Placental epithelial cell (primary cell): ENCODE data around the gene EHD2. TPM values are rescaled to one million over a fixed set of nuclear protein-coding genes. Genes with fewer than 3 reads are reported as not detected.

Experiments
- small RNA-seq: library from RNA; depleted of rRNA; stranded (forward); fragments of <200 nt; gene quantifications from one replicate; pipeline ENCODE3, GENCODE V24; 2012
- total RNA-seq: library from RNA; depleted of rRNA; stranded (reverse); fragments of >200 nt; gene quantifications from 2 replicates; pipeline ENCODE4 v1.2.3, GENCODE V29; 2012

The EHD2 gene, protein sequence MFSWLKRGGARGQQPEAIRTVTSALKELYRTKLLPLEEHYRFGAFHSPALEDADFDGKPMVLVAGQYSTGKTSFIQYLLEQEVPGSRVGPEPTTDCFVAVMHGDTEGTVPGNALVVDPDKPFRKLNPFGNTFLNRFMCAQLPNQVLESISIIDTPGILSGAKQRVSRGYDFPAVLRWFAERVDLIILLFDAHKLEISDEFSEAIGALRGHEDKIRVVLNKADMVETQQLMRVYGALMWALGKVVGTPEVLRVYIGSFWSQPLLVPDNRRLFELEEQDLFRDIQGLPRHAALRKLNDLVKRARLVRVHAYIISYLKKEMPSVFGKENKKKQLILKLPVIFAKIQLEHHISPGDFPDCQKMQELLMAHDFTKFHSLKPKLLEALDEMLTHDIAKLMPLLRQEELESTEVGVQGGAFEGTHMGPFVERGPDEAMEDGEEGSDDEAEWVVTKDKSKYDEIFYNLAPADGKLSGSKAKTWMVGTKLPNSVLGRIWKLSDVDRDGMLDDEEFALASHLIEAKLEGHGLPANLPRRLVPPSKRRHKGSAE
- total RNA-seq: 113 and 126 TPM in 2 replicates

DNA sequence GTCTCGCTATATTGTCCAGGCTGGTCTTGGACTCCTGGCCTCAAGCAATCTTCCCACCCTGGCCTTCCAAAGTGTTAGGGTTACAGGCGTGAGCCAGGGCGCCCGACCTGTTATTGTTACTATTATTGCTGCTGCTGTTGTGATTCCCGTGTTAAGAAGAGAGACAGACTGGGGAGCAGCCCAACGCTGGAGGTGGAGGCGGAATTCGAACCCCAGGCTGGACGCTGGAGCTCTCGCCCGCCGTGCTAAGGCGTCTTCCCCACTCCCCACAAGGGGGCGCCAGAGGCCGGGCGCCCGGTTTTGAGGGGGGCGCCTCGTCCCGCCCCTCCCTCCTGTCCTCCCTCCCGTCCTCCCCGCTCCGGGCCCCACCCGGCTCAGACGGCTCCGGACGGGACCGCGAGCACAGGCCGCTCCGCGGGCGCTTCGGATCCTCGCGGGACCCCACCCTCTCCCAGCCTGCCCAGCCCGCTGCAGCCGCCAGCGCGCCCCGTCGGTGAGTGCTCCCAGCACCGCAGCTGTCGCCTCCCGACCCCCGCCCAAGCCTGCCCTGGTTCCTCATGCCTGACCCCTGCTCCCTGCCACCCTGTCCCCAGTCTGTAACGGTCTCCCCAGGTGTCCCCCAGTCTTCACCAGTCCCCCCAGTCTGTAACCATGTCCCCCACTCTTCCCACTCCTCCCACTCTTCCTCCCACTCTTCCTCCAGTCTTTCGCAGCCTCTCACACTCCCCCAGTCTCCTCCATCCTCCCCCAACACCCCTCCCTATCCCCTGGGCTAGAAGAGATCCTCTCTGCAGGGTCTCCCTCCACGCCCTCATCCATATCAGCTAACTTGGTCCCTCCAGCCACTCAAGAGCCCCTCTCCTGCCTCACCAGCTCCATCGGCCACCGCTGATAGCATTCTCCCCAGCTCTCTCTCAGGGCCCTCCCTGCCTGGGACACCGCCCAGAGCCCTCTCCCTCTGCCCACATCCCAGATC is at the start of gene EHD2:
TSS of gene EHD2 (plus strand) at position 377 of the 976 bp plus-strand sequence. CDS start 3,191 bp downstream, outside the sequence.

DNA sequence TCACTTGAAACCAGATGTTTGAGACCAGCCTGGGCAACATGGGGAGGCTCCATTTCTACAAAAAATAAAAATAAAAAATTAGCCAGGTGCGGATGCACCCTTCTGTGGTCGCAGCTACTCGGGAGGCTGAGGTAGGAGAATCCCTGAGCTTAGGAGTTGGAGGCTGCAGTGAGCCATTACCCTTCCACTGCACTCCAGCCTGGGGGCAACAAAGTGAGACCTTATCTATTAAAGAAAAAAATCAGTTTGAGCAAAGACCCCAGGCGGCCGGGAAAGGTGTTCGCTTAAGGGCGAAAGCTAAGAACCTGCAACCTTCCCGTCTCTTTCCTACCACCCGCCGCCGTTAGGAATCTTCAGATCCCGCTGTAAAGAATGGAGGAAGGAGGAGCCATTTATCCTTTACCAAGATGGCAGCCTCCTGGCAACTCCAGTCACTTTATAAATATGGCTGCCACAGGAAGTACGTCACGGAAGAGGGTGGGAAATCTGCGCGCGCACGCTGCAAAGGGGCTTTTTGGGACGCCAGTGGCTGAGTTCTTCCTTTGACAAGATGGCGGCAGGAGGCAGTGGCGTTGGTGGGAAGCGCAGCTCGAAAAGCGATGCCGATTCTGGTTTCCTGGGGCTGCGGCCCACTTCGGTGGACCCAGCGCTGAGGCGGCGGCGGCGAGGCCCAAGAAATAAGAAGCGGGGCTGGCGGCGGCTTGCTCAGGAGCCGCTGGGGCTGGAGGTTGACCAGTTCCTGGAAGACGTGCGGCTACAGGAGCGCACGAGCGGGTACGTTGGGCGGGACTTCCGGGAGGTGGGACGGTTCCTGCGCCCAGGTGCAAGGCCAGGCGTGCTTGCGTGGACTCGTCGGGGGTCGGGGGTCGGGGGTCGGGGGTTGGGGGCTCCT is 32.0 kb downstream of the EHD2 start, which contains the start of gene NOP53:
TSS of gene NOP53 (plus strand) at position 537 of the 892 bp plus-strand sequence. CDS start at position 551, 14 bp downstream.

DNA sequence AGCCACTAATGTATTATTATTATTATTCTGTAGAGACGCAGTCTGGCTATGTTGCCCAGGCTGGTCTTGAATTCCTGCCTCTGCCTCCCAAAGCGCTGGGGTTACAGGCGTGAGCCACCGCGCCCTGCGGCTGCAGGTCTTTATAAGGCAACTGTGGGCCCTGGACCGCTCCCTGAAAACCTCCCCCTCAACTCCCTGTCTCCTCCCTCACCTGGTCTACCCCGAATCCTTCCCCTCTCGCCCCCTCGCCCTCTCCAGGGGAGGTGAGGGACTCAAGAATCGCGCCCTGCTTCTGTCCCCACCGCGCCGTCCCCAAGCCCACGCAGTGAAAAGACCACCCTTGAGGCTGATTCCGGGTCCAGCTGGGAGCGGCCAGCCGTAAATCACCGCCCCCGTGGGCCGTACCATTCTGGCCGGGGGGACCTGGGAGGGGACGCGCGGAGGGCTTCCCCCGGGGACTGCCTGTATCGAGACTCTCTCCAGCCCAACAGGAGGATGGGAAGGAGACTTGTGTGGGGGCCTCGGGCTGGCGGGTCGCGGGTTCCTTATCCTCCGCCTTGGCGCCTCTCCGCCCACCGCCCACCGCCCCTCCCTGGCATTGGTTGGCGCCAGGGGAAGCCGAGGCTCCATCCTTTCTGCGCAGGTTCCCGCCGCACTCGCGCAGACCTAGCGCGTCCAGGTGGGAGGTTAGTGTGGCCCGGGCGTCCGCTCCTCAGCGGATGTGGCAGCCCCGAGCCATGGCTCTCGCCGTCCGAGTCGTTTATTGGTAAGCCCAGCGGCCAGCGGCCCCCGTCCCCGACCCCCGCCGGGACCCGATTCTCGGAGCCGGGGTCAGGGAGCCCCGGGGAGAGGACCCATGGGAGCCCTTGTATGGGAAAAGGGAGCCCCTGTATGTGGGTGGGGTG is 65.1 kb downstream of the EHD2 start, which contains the start of gene SELENOW:
TSS of gene SELENOW (plus strand) at position 655 of the 905 bp plus-strand sequence. CDS start at position 738, 83 bp downstream.

Small RNAs within 50 kb of the gene (small RNA-seq; reads per million reads assigned to genes)
- gene SNORD23: not detected

Other genes starting within 250 kb of the EHD2 start
- under 0.01 and 0.33 TPM in 2 replicates for gene SLC8A2, start 241.5 kb upstream of the EHD2 start, total RNA-seq
- gene KPTN, start 229.2 kb upstream of the EHD2 start, total RNA-seq: 3.1 and 4.6 TPM in 2 replicates
- 57.7 and 73.9 TPM in 2 replicates for gene NAPA, start 198.4 kb upstream of the EHD2 start, total RNA-seq
- gene ZNF541, start 140.3 kb upstream of the EHD2 start, total RNA-seq: 2.7 and 7.5 TPM in 2 replicates
- 7.1 and 16.6 TPM in 2 replicates for gene BICRA, start 104.3 kb upstream of the EHD2 start, total RNA-seq
- 92.9 and 107 TPM in 2 replicates for gene NOP53, start 32.1 kb downstream of the EHD2 start, total RNA-seq
- 237 and 433 TPM in 2 replicates for gene SELENOW, start 65.3 kb downstream of the EHD2 start, total RNA-seq
- not detected in 2 replicates for gene TPRX1, start 91.1 kb downstream of the EHD2 start, total RNA-seq
- not detected in 2 replicates for gene CRX, start 108.5 kb downstream of the EHD2 start, total RNA-seq
- not detected in 2 replicates for gene TPRX2, start 145.8 kb downstream of the EHD2 start, total RNA-seq
- not detected in 2 replicates for gene SULT2A1, start 172.9 kb downstream of the EHD2 start, total RNA-seq